GM19372 (cell line): Measurements from ENCODE around the gene SKOR1.

Source experiments
- ATAC-seq: cut with Tn5 transposase; IDR thresholded peaks from one replicate; pipeline ENCODE4 v1.9.1; 2021; ENCODE audit warnings: mild to moderate bottlenecking, low read depth, moderate library complexity; ENCODE audit not compliant: unreplicated experiment

The SKOR1 gene

DNA sequence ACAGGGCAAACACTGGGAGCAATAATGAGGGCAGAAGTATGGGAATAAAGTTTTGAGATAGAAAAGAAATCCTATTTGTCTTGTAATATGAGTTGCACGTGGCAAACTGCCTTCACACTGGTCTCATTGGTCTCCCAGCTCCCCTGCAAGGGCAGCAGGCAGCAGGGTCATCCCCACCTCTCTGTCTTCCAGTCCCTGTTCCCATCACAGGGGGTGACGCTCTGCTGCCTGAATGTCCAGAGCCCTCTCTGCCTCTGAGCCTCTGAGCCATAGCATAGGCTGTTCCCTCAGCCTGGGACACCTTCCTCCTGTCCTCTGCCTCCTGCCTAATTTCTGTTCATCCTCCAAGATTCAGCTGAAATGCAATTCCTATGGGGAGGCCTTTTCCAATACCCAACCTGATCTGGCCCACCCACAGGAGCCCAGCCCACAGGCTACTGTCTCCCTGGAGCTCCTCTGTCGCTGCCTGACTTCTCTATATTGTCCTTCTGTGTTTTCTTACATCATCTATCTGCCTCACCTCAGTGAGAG, 12.1 kb upstream of the SKOR1 start:
- ATAC-seq: no peak

DNA sequence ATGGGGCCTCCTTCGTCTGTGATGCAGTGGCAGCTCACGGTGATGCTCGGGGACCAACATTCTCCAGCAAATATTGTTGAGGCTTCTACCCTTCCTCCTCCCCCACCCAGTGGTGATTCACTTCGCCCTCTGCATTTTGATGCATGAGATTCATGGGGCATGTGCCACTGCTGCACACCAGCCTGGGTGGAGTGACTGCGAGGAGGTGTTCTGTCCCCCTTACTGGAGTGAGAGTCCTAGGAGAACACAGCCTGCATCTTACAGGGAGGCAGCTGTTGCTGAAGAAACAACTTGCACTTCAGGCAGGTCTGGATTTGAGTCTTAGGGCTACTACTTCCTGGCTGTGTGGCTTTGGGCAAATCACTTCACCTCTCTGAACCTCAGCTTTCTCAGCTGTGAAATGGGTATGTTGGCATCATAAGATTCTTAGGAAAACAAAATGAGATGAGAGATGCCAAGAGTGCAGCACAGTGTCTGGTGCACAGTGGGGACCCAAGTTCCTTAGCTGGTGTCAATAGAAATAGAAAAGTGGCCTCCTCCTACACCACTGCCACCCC, 10.2 kb upstream of the SKOR1 start:
- no peak for ATAC-seq

- ATAC-seq: no peak
Measured at GRCh38 chr15:67816668-67817067, 8.6 kb upstream of the SKOR1 start.

DNA sequence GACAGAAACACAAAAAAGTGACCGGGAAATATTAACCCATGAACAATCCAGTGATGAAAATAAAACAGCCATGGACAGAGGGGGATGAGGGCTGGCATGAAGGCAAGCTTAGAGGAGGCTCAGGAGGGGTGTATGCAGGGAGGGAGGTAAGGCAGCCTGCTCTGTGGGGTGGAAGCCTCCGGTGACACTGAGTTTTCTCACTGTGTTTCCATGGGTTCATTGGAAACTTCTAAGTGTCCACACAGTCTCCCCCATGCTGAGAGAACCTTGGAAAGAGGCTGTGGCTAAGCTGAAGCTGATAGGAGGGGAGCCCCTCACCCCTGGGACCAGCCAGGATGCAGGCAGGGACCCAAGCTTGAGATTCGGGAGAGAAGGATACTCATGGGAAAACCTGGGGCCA, 6.8 kb upstream of the SKOR1 start:
- ATAC-seq: no peak

DNA sequence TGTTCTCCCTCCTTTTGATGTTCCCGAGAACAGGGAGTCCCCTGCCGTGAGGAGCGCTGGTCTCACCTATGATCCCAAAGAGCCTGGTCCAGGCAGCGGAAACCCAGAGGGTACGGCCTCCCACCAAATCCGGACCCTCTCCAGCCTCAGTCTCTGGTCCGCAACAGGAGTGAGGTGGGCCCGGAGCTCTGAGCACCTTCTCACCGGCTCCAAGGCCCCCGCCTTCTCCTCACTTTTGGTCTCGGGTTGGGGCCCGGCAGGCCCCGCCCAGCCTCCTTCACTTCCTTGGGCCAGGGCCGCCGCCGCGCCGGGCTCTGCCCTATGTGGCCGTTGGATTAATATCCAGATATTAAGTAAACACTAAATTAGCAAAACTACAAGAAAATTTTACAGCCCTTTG, 5.7 kb upstream of the SKOR1 start:
- no peak for ATAC-seq

DNA sequence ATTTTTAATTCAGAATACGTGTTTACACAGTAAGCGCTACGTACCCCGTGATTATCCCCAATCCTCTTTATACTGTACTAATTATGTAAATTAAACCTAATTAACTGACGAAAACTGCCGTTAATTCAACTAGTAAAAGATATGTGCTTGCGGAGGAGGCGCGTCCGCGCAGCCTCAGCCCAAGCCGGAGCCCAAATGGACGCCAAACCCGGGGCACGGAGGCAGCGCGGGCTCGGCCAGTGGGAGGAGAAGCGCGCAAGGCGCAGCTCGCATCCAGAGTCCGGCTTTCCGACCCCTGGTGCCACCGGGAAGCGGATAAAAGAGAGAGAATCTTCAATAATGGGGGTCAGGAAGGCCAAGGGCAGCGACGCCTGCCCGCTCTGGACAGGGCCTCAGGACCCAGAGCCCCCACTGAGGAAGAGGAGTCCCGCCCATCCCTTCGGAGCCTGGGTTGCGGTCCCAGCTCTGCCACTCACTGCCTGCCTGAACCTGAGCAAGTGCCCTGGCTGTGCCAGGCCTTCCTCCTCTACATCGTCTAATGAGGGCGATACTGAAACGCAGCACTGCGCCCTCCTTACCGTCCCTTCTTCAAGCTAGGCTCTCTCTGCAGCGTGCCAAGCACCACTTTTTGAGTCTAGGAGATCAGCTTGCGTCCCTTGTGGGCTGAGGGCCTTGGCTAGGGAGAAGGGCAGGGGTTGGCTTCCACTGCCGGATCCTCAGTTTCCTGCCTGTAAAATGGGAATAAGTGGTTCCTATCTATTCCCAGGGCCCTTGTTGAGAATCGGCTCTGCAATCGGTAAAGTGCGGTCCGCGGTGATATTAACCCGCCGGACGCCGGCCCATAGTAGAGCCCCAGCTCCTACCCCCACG, 5.0 kb upstream of the SKOR1 start:
- ATAC-seq: no peak

- ATAC-seq: no peak
Measured at GRCh38 chr15:67820992-67821783, 4.1 kb upstream of the SKOR1 start.

- ATAC-seq: no peak
Measured at GRCh38 chr15:67821784-67822440, 3.4 kb upstream of the SKOR1 start.

DNA sequence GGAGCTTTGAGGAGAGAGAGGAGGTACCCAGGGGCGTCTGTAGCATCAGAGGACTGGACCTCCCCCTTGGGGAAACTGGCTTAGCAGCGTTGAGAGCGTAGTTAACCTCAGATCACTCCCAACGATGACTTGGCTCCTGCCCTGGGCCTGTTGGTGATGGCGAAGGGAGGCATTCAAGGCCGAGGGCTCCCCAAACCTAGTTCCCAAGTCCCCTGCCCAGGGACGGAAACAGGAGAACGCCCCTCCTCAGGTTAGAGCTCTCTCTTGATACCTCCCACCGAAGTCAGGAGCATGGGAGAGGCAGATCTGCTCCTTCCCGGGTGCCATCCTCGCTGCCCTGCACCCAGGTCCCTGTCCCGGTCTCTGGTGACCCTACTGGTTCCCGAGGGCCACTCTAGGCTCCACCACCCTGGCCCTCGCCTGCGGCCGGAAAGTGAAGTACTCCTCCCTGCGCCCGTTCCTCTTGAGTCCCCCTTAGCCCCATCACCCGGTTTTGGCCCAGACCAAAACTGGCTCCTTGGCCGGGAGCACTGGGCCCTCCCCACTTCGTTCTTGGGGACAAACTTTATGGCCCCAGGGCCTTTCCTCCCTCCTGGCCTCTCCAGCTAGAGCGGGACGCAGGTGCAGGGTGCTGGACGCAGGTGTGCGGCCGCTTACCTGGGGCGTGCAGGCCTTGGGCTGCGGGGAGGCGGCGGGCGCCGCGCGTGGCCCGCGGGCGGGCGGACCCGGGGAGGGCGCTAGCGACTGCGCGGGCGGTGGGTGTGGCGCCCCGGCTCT, 2.6 kb upstream of the SKOR1 start:
- ATAC-seq: no peak

DNA sequence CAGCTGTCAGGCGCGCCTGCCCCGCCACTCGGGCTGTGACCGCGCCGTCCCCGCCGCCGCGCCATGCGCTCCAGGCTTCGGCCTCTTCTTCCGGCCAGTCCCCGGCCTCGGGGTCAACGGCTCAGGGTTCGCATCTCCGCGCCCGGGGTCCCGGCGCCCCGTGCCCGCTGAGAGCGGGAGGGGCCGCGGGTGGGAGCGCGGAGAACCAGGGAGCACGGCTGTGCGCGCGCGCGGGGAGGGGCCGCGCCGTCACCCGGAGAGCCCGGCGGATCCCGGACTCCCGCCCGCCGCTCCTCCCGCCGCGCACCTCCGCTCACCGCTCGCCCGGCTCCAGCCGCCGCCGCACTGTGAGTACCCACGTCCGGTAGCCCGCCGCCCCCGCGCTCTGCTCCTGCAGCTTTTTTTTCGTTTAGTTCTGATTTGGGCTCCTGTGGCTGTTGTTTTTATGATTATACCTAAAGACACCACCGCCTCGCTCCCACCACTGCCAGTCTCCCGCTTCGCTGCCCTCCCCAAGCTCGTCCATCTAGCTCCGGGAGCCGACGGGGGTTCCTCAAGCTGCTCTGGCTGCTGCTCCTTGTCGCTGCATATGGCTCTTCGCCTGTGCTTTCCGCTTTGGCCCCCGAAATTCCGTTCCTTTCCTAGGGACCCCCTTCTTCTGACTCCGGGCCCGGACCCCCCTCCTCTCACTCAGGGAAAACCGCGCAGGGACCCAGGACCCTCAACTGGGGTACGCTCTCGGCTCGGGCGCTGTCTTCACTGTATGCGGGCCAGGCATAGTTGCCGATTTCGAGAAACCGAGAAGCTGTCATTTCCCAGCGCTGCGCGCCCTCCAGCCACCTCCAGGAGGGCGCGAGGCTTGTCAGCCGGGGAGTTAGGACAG, 1.8 kb upstream of the SKOR1 start:
- no peak for ATAC-seq

DNA sequence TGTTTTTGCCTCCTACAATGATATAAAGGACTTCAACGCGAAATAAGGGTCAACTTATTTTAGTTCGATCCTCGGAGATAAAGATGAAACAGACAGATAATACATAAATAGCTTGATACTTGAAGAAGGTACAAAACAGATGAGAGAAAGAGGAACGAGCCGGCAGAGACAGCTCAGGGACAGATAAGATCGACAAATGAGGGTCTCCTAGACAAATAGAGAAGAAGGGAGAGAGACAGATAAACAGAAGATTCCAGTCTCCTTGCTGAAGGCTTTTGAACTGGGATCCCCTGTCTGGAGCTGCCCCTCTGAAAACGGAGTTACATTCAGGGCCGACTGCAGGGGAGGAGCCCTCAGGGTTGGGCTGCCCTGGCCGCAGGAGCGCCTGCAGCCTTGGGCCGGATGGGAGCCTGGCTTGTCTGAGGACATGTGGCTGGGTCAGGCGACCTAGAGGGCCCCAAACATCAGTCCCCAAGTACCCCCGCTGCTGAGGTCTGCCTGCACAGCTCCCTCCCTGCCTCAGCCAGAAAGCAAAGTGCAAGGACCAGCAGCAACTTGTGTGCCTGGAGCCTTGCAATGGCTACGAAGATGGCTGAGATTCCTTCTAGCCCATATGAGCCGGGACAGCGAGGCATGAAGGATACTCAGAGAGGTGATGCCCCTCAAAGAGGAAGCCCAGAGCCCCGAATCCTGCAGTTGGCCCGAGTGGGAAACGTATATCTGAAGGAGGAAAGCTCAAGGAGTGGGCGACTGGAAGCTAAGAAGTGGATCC, 926 bp upstream of the SKOR1 start:
- no peak for ATAC-seq

DNA sequence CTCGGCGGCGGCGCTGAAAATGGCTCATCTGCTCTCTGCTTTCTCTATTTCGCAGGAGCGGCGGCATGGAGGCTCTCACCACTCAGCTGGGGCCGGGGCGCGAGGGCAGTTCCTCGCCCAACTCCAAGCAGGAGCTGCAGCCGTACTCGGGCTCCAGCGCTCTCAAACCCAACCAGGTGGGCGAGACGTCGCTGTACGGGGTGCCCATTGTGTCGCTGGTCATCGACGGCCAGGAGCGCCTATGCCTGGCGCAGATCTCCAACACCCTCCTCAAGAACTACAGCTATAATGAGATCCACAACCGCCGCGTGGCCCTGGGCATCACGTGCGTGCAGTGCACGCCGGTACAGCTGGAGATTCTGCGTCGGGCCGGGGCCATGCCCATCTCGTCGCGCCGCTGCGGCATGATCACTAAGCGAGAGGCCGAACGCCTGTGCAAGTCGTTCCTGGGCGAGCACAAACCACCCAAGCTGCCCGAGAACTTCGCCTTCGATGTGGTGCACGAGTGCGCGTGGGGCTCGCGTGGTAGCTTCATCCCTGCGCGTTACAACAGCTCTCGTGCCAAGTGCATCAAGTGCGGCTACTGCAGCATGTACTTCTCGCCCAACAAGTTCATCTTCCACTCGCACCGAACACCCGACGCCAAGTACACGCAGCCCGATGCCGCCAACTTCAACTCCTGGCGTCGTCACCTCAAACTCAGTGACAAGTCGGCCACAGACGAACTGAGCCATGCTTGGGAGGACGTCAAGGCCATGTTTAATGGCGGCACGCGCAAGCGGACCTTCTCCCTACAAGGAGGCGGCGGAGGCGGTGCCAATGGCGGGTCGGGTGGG, 790 bp downstream of the SKOR1 start:
- ATAC-seq: no peak

DNA sequence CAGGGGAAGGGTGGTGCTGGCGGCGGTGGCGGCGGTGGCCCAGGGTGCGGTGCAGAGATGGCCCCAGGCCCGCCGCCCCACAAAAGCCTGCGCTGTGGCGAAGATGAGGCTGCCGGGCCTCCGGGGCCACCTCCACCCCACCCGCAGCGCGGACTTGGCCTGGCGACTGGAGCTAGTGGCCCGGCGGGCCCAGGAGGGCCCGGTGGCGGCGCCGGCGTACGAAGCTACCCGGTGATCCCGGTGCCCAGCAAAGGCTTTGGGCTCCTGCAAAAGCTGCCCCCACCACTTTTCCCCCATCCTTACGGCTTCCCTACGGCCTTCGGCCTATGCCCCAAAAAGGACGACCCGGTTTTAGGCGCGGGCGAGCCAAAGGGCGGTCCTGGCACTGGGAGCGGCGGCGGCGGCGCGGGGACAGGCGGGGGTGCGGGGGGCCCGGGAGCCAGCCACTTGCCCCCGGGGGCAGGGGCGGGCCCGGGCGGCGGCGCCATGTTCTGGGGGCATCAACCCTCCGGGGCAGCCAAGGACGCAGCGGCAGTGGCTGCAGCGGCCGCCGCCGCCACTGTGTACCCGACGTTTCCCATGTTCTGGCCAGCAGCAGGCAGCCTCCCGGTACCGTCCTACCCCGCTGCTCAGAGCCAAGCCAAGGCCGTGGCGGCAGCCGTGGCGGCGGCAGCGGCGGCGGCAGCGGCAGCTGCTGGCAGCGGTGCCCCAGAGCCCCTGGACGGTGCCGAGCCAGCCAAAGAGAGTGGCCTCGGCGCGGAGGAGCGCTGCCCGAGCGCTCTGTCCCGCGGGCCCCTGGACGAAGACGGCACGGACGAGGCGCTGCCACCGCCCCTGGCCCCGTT, 1.6 kb downstream of the SKOR1 start:
- ATAC-seq: no peak

- no peak for ATAC-seq
Measured at GRCh38 chr15:67827562-67828277, 2.4 kb downstream of the SKOR1 start.

DNA sequence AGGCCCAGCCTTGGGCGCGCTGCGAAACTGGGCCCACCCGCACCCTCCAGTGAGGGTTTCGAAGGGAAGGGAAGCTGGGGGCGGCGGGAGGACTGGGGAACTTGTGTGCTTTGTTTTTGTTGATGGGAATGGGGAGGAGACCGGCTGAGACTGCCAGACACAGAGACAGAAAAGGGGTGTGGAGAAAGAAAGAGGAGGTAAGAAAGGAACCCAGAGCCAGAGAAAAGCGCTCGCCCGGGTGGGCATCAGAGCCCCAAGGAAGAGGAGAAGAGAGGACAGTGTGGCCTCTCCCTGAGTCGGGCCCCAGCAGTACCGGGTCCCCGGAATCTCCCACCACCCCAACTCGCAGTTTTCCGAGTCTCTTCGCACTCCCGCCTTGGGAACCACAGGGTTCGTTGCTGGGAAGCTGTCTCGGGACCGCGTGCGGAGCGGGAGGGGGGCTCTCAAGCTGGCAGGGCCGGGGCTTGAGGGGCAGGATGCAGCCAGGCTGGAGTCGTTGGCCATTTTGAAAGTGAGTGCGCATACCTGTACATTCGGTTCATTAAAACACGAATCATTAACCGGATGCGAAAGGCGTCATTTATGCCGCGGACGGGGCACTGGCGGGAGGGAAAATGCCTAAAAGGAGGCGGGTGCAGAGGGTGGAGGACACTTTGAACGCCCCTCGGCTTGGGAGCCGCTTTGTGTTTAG, 3.1 kb downstream of the SKOR1 start:
- ATAC-seq: no peak
